PC-3 (cell line): ENCODE measurements around the gene MSTO1.

Source experiments
- CTCF ChIP-seq: fragments of 300-600 bp; sonication (generic); conservative IDR thresholded peaks from 2 replicates; pipeline ENCODE4 v1.5.1; 2017; ENCODE audit warnings: antibody characterized with exemption, low read depth, mild to moderate bottlenecking, low read length
- EZH2 ChIP-seq: fragments of 300-600 bp; sonication (generic); IDR thresholded peaks from one replicate; pipeline ENCODE4 v1.6.1; 2017; ENCODE audit warnings: antibody characterized with exemption, mild to moderate bottlenecking, low read length; ENCODE audit not compliant: unreplicated experiment
- EZH2phosphoT487 ChIP-seq: fragments of 300-600 bp; sonication (generic); IDR thresholded peaks from 2 replicates; pipeline ENCODE4 v1.6.1; 2018; ENCODE audit warnings: mild to moderate bottlenecking, antibody characterized with exemption, low read length, borderline replicate concordance

GRCh38 chr1:155650231-155650757 lies 40.3 kb downstream of the MSTO1 start:
- no peak for TF ChIP-seq CTCF
- no peak for TF ChIP-seq EZH2phosphoT487
- TF ChIP-seq EZH2 = no peak
